ENCODE measurements around the gene CDK17.
"Not testable (repeated sequence)": the region's sequence is repeated elsewhere in the genome, so short reads cannot be mapped to it uniquely, and the experiment has no call there.

Gene CDK17

DNA sequence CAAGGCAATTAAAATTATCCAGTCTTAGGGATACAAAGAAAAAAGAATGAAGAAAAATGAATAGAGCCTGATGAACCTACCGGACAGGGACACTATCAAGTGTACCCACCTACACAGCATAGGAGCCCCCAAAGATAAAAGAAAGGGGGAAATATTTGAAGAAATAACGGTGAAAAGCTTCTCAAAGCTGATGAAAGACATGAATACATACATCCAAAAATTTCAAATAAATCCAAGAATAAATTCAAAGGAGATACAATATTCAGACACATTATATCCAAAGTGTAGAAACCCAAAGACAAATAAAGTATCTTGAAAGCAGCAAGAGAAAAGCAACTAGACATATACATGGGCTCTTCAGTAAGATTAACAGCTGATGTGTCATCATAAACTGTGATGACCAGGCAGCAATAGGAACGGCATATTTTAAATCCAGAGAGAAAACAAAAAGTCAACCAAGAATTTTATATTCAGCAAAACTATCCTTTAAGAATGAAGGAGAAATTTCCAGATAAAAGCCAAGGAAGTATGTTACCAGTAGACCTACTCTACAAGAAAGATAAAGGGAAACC lies 56.0 kb downstream of the CDK17 start:
- no peak for TF ChIP-seq EZH2phosphoT487 (conservative IDR thresholded peaks at IDR 0.05; ENCODE audit: low read length)
- TF ChIP-seq, protein P1, sequence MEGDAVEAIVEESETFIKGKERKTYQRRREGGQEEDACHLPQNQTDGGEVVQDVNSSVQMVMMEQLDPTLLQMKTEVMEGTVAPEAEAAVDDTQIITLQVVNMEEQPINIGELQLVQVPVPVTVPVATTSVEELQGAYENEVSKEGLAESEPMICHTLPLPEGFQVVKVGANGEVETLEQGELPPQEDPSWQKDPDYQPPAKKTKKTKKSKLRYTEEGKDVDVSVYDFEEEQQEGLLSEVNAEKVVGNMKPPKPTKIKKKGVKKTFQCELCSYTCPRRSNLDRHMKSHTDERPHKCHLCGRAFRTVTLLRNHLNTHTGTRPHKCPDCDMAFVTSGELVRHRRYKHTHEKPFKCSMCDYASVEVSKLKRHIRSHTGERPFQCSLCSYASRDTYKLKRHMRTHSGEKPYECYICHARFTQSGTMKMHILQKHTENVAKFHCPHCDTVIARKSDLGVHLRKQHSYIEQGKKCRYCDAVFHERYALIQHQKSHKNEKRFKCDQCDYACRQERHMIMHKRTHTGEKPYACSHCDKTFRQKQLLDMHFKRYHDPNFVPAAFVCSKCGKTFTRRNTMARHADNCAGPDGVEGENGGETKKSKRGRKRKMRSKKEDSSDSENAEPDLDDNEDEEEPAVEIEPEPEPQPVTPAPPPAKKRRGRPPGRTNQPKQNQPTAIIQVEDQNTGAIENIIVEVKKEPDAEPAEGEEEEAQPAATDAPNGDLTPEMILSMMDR (IDR thresholded peaks at IDR 0.05; ENCODE audit: insufficient read depth, low read length, poor library complexity, severe bottlenecking): no peak
- Histone ChIP-seq H3K4me2 (ENCODE audit: low read depth, low read length, poor library complexity, severe bottlenecking) (peak overlapping the region; percentile 93), H3K9ac (ENCODE audit: low read length) (peak overlapping the region; percentile 47), H3K4me3 (ENCODE audit: insufficient read depth, low read length, poor library complexity, severe bottlenecking) (peak overlapping the region; percentile 34), H3K9me3 (ENCODE audit: insufficient read depth, low read length) (peaks cover 9% of the 10 kb centered on the region; the same call in 1 of the 2 replicates), H3K36me3 (ENCODE audit: low read length) (peaks cover 14% of the 10 kb centered on the region), H3K79me2 (ENCODE audit: insufficient read depth, low read length) (peaks cover 97% of the 10 kb centered on the region), H3K27me3 (ENCODE audit: low read length) (no peaks in the 10 kb centered on the region), H2AFZ (ENCODE audit: low read depth, low read length, severe bottlenecking) (no peak overlapping the region), H3K27ac (ENCODE audit: low read depth, low read length) (peak overlapping the region; percentile 96), H3K9me2 (replicated peaks; ENCODE audit: insufficient read depth, low read length) (no peaks in the 10 kb centered on the region), H3F3A (ENCODE audit: insufficient read depth) (peaks cover 37% of the 10 kb centered on the region), H4K20me1 (ENCODE audit: low read depth, low read length) (no peaks in the 10 kb centered on the region)

DNA sequence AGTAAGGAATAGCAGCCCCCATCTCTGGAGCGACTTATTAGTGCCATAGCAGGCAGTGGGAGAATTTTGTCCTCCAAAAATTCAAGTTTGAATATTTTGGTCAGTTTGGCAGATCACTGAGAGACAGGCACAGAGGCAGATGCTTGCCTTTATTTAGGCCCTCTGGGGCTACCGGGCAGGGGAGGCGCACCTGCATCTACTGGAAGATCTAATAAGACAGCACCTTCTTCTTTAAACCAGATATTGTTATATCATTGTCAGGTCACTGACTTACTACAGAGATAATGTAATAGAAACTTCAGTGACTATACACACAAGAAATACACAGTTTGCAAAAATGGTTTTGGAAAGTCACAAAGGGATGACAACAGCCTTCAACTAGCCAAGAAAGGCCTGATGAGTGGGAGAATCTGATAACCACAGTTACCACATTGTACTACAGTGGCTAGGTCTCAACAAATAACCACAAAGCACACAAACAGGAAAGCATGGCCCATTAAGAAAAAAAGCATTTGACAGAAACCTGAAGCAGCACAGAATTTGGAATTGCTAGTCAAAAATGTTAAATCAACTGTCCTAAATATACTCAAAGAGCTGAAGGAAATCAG lies 56.8 kb downstream of the CDK17 start:
- peaks cover 14% of the 10 kb centered on the region for H3K36me3 ChIP-seq (ENCODE audit: low read length)
- peaks cover 96% of the 10 kb centered on the region for H3K79me2 ChIP-seq (ENCODE audit: insufficient read depth, low read length)
- H3K4me3 ChIP-seq (ENCODE audit: insufficient read depth, low read length, poor library complexity, severe bottlenecking): peak overlapping the region; percentile 34
- H3K9ac ChIP-seq (ENCODE audit: low read length): peak overlapping the region; percentile 47
- H3K27ac ChIP-seq (ENCODE audit: low read depth, low read length): peak overlapping the region; percentile 96
- H3K27me3 ChIP-seq (ENCODE audit: low read length): no peaks in the 10 kb centered on the region
- TF ChIP-seq, protein P1 (IDR thresholded peaks at IDR 0.05; ENCODE audit: insufficient read depth, low read length, poor library complexity, severe bottlenecking): no peak
- TF ChIP-seq EZH2phosphoT487 (conservative IDR thresholded peaks at IDR 0.05; ENCODE audit: low read length): no peak
- peaks cover 9% of the 10 kb centered on the region; the same call in 1 of the 2 replicates for H3K9me3 ChIP-seq (ENCODE audit: insufficient read depth, low read length)
- no peaks in the 10 kb centered on the region for H4K20me1 ChIP-seq (ENCODE audit: low read depth, low read length)
- no peak overlapping the region for H2AFZ ChIP-seq (ENCODE audit: low read depth, low read length, severe bottlenecking)
- peak overlapping the region; percentile 93 for H3K4me2 ChIP-seq (ENCODE audit: low read depth, low read length, poor library complexity, severe bottlenecking)
- peaks cover 32% of the 10 kb centered on the region for H3F3A ChIP-seq (ENCODE audit: insufficient read depth)
- no peaks in the 10 kb centered on the region for H3K9me2 ChIP-seq (replicated peaks; ENCODE audit: insufficient read depth, low read length)

GRCh38 chr12:96339666-96340065 lies 60.6 kb downstream of the CDK17 start:
- H3F3A ChIP-seq (ENCODE audit: insufficient read depth): peaks cover 24% of the 10 kb centered on the region
- not testable (repeated sequence) for H3K27ac ChIP-seq (ENCODE audit: low read depth, low read length); H3K9me2 ChIP-seq (replicated peaks; ENCODE audit: insufficient read depth, low read length); H2AFZ ChIP-seq (ENCODE audit: low read depth, low read length, severe bottlenecking); H3K27me3 ChIP-seq (ENCODE audit: low read length); H3K4me2 ChIP-seq (ENCODE audit: low read depth, low read length, poor library complexity, severe bottlenecking); H4K20me1 ChIP-seq (ENCODE audit: low read depth, low read length); H3K9ac ChIP-seq (ENCODE audit: low read length); H3K4me3 ChIP-seq (ENCODE audit: insufficient read depth, low read length, poor library complexity, severe bottlenecking)
- peaks cover 22% of the 10 kb centered on the region; the same call in 1 of the 2 replicates for H3K9me3 ChIP-seq (ENCODE audit: insufficient read depth, low read length)
- H3K79me2 ChIP-seq (ENCODE audit: insufficient read depth, low read length): peaks cover 99% of the 10 kb centered on the region
- peaks cover 19% of the 10 kb centered on the region for H3K36me3 ChIP-seq (ENCODE audit: low read length)

DNA sequence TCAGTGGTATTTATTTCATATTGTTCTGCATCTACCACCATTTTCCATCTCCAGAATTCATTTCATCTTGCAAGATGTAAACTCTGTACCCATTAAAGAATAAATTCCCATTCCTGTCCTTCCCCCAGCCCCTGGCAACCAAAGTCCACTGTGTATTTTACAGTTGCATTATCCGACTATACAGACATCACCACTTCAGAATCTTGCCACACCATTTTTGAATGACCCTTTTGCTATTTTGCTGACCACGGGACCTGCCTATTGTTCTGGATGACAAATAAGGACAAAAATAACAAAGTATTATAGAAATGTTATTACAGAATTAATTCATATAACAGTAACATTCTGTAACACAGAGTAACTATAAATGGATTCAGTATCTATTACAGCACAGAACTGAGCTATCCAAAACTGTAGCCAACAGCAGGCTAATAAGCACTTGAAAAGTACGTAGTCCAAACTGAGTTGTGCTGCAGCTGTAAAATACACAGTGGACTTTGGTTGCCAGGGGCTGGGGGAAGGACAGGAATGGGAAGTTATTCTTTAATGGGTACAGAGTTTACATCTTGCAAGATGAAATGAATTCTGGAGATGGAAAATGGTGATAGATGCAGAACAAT lies 61.3 kb downstream of the CDK17 start:
- Histone ChIP-seq H4K20me1 (ENCODE audit: low read depth, low read length) (no peaks in the 10 kb centered on the region), H2AFZ (ENCODE audit: low read depth, low read length, severe bottlenecking) (no peak overlapping the region), H3K4me3 (ENCODE audit: insufficient read depth, low read length, poor library complexity, severe bottlenecking) (no peak overlapping the region), H3K9me2 (replicated peaks; ENCODE audit: insufficient read depth, low read length) (no peaks in the 10 kb centered on the region), H3K36me3 (ENCODE audit: low read length) (peaks cover 15% of the 10 kb centered on the region), H3K9ac (ENCODE audit: low read length) (no peak overlapping the region), H3K4me2 (ENCODE audit: low read depth, low read length, poor library complexity, severe bottlenecking) (no peak overlapping the region), H3K27me3 (ENCODE audit: low read length) (no peaks in the 10 kb centered on the region), H3K79me2 (ENCODE audit: insufficient read depth, low read length) (peaks cover 98% of the 10 kb centered on the region), H3F3A (ENCODE audit: insufficient read depth) (peaks cover 17% of the 10 kb centered on the region), H3K27ac (ENCODE audit: low read depth, low read length) (no peak overlapping the region), H3K9me3 (ENCODE audit: insufficient read depth, low read length) (peaks cover 16% of the 10 kb centered on the region; the same call in 1 of the 2 replicates)
- TF ChIP-seq EZH2phosphoT487 (conservative IDR thresholded peaks at IDR 0.05; ENCODE audit: low read length): no peak
- TF ChIP-seq, protein P1 (IDR thresholded peaks at IDR 0.05; ENCODE audit: insufficient read depth, low read length, poor library complexity, severe bottlenecking): no peak
